ENCODE results near the gene ISG15.
A peak's percentile ranks its signal among the peaks of the same experiment; 100 is the strongest.
"Not testable (repeated sequence)": the region's sequence is repeated elsewhere in the genome, so short reads cannot be mapped to it uniquely, and the experiment has no call there.

Gene ISG15

DNA sequence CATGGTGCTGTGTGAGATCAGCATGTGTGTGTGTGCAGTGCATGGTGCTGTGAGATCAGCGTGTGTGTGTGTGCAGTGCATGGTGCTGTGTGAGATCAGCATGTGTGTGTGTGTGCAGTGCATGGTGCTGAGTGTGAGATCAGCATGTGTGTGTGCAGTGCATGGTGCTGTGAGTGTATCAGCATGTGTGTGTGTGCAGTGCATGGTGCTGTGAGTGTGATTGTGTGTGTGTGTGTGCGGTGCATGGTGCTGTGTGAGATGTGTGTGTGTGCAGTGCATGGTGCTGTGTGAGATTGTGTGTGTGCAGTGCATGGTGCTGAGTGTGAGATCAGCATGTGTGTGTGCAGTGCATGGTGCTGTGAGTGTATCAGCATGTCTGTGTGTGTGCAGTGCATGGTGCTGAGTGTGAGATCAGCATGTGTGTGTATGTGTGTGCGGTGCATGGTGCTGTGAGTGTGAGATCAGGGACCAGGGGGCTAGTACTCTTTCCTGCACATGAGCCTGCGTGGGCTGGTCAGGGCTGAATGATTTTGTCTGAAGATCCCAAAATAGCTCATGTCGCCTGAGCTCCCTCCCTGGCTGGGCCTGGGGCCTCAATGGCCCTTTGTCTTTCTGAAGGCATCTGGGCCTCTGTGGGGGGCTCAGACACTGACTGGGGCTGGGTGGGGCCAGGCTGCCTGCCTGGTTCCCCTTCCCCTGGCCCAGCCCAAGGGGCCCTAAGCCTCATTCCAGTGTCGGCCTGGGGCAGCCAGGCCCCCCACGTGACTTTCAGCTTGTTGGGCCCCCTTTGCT, 17.8 kb downstream of the ISG15 start:
- not testable (repeated sequence) for DNase-seq

GRCh38 chr1:1031659-1032235, 18.4 kb downstream of the ISG15 start:
- DNase-seq = no peak

DNA sequence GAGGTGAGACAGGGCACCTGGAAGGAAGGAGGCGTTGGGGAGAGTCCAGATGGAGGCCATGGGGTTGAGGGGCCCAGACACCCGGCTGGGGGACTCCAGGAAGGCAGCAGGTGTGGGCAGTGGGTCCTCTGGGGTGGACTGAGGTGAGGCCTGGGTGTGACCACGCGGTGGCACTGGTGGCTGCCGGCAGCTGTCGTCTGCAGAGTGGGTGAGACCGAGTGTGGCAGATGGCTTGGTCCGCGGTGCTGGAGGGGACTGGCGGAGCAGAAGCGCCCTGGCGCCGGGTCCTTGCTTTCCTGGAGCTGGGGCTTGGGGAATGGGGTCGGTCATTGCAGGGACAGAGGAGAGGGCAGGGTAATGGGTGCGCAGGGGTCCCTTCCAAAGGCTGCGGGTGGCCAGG, 19.1 kb downstream of the ISG15 start:
- DNase-seq = peak; percentile 48

GRCh38 chr1:1033009-1033587, 19.8 kb downstream of the ISG15 start:
- peak; percentile 45 for DNase-seq

GRCh38 chr1:1033731-1034438, 20.6 kb downstream of the ISG15 start:
- DNase-seq = no peak

DNA sequence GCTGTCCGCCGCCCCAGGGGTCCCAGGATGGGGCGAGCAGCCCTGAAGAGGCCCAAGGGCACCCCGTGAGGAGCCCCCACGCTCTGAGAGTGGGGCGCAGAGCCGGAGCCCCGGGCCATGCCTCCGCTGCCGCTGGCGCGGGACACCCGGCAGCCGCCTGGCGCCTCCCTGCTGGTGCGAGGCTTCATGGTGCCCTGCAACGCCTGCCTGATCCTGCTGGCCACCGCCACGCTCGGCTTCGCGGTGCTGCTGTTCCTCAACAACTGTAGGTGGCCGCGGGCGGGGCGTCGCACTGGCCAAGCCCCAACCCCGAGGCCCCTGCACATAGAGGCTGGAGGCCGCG, 21.1 kb downstream of the ISG15 start:
- DNase-seq = no peak

DNA sequence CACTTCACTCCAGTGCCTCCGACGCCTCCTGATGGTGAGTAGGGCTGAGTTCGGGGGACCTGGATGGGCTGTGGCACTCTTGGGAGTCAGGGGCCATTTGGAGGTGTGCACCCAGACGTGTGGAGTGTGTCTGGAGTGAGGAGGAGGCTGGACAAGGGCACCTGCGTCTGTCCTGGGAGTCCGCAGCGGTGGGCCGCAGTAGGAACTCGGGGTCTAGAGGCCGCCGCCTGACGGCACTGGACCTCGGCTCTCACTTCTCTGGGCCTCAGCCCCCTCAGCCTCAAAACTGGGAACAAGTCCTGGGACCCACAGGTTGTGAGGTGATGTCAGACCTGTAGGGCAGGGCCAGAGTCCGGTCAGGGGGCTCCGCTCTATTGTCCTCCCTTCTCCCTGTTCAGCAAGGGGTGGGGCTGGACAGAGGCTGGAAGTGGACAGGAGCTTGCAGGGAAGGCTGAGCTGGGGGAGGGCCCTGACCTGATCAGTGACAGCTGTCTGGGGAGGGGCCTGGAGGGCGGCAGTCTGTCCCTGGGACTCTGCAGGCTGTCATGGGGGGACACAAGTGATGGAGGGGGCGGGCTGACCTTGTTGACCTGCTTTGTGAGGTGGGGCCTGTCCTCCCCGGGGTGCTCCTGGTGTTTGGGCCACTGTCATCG, 22.1 kb downstream of the ISG15 start:
- DNase-seq = no peak

DNA sequence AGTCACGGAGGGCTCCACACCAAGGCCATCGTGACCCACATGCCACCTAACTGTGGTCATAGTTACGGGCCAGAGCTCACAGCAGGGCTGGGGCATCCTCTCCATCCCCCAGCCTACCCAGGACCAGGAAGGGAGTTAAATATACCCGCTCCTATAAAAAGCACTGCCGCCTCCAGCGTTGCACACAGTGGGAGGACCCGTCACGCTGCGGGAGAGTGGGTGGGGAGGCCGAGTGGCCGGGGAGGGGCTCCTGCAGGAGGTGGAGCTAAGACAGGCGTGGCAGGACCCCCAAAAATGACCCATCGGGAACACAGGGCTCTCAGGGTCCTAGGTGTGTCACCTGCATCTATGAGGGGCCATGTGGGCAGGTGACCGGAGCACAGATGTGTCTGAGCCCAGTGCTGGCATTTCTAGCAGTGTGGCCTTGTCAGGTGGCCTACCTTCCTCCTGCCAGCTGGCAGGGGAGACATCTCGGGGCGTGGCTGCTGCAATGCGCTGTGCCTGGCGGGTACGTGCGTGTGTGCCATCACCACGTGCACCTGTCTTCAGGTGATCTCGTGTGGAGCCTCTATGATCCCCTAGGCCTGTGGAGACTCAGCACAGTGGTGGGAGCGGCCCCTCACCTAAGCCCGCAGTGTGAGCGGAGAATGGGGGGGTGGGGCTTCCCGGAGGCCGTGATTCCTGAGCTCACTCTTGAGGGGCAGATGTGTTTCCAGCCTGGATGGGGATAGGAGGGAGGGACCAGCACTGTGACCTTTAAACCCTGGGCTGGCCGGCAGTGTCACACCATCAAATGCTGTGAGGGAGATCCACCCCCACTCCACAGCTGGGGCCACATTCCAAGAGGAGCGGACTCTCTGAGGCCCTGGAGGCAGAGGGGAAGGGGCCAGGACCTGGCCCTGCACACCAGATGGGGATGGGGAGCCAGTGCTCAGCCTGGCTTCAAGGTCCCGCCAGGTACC, 24.4 kb downstream of the ISG15 start:
- DNase-seq = no peak

DNA sequence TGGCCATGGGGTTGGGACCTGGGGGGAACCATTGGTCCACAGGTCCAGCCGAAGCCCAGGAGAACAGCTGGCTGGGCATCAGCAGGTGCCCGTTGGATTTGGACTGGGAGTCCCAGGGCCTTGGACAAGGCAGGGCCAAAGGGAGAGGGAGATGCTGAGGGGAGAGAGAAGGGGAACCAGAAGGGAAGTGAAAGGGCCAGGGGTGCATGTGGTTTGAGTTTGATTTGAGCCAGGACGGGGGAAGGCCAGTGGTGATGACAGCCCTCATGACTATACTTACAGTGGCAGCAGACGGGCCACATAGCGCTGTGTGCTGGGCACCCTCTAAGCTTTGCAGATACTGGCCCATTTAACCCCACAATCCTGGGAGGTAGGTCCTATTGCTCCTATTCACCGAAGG, 25.4 kb downstream of the ISG15 start:
- no peak for DNase-seq

- no peak for DNase-seq
Measured at GRCh38 chr1:1039145-1039910, 26.0 kb downstream of the ISG15 start.

GRCh38 chr1:1040004-1040991, 27.0 kb downstream of the ISG15 start:
- no peak for DNase-seq

GRCh38 chr1:1041092-1041523, 27.8 kb downstream of the ISG15 start:
- DNase-seq = no peak

GRCh38 chr1:1041873-1042272, 28.6 kb downstream of the ISG15 start:
- no peak for DNase-seq

DNA sequence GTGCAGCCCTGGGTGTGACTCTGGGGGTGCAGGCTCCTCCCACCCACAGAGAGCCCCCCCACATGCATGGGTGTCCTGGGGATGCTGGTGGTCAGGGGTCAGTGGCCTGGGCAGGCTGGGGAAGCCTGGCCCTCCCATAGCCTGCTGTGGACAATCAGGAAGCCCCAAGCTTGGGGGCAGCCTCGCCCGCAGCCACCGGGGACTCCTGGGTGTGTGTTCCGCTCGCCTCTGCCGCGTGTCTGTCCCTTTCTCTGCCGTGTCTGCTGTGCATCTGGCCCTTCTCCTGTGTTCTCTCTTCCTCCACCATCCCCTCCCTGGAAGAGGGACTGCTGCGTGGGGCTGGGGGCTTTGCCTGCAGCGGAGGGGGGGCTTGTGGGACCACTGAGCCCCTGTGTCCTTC, 29.5 kb downstream of the ISG15 start:
- DNase-seq = no peak

DNA sequence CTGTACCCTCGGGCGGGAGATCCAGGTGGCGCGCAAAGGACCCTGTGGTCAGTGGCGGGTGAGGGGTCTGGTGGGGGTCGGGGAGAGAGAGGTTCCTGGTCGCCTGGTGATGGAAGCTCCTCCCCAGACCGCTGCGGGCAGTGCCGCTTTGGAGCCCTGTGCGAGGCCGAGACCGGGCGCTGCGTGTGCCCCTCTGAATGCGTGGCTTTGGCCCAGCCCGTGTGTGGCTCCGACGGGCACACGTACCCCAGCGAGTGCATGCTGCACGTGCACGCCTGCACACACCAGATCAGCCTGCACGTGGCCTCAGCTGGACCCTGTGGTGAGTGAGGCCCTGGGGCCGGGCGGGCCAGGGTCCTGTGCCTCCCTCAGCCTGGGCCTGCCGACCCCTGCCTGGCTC, 30.1 kb downstream of the ISG15 start:
- DNase-seq = no peak

DNA sequence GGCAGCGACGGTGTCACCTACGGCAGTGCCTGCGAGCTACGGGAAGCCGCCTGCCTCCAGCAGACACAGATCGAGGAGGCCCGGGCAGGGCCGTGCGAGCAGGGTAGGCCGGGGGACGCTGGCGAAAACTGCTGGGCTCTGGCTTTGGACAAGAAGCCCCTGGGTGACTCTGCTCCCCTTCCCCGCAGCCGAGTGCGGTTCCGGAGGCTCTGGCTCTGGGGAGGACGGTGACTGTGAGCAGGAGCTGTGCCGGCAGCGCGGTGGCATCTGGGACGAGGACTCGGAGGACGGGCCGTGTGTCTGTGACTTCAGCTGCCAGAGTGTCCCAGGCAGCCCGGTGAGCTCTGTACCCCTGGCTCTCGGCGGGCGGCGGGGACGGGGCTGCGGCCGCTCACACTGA, 30.6 kb downstream of the ISG15 start:
- DNase-seq = no peak

GRCh38 chr1:1044455-1045078, 31.3 kb downstream of the ISG15 start:
- DNase-seq = no peak

DNA sequence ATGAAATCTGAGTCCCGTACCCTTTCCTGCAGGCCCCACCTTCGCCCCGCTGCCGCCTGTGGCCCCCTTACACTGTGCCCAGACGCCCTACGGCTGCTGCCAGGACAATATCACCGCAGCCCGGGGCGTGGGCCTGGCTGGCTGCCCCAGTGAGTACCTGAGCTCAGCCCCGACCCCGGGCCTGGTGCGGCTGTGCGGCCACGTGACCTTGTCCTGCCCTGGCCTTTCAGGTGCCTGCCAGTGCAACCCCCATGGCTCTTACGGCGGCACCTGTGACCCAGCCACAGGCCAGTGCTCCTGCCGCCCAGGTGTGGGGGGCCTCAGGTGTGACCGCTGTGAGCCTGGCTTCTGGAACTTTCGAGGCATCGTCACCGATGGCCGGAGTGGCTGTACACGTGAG, 31.8 kb downstream of the ISG15 start:
- DNase-seq = no peak

- no peak for DNase-seq
Measured at GRCh38 chr1:1046243-1046642, 32.9 kb downstream of the ISG15 start.

DNA sequence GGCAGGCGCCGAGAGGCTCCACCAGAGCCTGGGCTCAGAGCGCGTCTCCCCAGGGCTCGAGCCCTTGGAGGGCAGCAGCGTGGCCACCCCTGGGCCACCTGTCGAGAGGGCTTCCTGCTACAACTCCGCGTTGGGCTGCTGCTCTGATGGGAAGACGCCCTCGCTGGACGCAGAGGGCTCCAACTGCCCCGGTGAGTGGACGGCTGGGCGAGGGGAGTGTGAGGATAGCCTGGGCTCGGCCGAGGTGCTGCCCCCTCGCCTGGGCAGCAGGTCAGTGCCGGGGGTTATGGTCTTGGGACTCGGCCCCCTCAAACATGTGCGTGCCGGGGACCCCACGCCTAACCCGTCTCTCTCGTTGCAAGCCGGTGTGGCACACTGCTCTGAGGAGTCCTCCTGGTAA, 33.5 kb downstream of the ISG15 start:
- DNase-seq = no peak
